ENCODE data around the gene KCNF1.
A peak's percentile ranks its signal among the peaks of the same experiment; 100 is the strongest.

Gene KCNF1, protein sequence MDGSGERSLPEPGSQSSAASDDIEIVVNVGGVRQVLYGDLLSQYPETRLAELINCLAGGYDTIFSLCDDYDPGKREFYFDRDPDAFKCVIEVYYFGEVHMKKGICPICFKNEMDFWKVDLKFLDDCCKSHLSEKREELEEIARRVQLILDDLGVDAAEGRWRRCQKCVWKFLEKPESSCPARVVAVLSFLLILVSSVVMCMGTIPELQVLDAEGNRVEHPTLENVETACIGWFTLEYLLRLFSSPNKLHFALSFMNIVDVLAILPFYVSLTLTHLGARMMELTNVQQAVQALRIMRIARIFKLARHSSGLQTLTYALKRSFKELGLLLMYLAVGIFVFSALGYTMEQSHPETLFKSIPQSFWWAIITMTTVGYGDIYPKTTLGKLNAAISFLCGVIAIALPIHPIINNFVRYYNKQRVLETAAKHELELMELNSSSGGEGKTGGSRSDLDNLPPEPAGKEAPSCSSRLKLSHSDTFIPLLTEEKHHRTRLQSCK

DNA sequence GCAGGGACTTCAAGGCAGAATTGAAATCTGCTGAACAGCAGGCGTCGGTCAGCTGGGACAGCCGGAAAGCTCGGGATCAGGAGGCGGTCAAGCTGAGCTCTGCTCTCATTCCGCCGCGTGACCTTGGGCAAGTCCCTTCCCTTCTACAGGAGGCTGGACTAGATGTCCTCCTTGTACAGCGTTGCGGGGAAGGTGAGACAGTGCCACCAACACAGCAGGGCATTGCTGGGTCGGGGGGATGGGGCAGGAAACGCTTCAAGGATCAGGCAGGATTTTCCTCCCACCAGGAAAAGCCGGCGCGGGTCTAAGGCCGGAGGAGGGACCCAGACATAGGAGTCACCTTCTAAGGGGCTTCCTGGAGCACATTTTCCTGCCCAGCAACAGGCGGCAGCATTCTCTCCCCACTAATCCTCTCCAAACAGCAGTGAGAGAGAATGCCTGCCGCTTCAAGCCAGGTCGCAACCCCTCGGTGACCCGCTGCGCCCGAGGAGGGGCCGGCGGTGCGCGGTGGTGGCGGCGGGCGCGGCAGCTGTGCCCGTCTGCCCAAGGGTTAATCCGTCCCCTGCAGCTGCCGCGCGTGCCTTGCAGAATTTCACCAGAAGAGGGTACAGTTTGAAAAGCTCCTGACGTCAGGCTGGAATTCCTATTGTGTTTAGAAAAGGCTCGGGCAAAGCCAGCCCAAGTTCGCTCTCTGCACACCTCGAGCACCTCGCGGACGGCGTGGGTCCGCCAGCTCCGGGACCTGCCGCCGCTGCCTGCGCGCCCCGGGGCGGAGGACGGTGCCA lies at the start of gene KCNF1:
KCNF1 (plus strand) TSS at position 644 of the 785 bp plus-strand sequence. CDS start 493 bp downstream, outside the sequence.
- DNase-seq: peak; percentile 69

DNA sequence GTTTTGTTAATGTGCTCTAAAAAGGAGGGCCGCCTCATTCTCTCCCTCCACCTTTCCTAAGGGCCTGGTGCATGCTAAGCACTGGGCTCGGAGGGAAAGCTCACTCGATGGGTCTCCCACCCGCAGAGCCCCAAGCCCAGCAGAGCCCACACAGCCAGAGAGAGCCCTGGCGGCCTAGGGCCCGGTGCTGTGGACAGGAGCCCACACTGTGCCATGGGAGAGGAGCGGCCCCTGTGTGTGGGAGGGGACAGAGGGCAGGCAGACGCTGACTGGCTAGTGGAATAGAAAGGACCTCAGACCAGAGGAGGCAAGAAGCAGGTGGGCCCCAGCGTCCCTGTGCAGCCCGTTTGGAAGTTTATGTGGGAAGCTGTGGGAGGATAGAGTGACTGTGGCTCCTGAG lies 49.4 kb upstream of the KCNF1 start:
- no peak for DNase-seq

DNA sequence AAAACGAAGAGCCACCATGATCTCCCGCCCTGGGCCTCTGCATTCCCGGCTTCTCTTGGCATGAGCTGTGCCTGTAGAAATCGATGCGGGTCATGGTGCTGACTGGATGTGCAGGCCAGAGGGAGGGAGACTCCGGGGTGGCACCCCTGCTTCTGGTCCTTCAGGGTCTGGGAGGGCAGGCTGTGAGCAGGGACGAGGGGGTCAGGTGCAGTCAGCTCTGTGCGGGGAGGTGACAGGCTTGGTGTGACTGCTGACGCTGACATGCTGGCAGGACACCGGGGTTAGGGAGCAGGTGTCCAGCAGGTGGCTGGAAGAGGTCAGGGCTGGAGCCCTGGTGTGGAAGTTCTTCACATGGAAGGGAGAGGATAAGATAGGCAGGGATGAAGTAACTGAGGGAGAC lies 48.7 kb upstream of the KCNF1 start:
- DNase-seq: no peak

DNA sequence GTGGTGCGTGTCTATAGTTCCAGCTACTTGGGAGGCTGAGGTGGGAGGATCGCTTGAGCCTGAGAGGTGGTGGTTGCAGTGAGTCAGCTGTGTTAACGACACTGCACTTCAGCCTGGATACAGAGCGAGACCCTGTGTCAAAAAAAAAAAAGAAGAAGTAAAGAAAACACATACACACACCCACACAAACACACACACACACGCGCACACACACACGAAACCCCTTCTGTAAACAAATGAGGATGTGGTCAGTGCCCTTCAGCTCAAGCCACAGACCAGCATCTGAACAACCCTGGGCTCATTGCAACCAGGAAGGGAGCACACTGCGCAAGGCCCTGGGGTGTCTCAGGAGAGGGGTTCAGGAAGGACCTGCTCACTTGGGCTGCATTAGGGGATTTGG lies 47.9 kb upstream of the KCNF1 start:
- DNase-seq: no peak

DNA sequence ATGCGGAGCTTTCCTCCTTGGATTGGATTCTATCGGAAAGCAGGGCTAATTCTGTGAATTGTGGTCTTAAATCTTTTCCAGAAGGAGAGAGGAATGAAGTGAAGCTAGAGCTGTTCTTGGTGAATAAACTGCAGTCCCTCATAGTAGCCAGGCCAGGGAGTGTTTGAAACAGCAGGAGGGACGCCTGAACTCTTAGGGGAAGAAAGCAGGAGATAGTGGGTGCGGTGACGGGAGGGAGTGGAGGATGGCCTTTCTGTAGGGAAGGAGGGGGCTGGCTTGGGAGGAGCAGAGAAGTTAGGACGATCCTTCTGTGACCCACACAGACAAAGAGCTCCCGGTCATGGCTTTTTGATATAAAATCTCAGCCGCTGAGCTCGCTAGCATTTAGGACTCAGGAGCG lies 47.5 kb upstream of the KCNF1 start:
- DNase-seq: no peak

DNA sequence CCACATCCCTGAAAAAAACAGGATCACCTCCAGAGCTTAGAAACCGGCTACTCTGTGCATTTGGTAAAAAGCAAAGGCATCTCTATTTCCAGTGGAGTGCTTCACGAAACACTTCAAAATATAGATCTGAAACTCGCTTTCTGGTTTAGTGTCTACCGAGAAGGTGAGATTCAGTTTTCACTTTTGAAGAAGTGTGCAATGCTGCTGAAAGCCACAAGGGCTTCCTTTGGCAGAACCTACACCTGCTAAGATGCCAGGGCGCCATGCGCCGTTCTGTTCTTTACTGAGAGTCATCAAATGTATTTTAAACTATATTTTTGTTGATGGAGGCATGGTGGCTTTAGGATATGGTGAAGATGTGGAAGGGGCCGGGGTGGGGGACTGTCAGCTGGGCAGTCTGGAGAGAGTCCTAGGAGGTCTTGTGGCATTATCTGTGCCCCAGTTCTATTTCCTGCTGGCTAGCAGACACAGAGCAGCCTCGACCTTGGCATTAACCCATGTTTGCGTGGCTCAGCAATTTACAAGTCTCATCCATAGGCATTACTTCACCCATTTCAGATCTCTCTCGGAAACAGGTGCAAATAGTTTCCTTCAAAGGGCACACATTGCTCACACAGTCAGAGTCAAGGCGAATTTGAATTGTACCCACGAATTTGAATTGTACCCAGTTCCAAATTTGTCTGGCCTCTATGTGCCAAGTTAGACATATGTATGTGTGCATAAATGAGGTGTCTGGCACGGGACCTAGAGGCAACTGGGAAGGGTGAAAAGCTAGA lies 46.7 kb upstream of the KCNF1 start:
- DNase-seq: no peak

DNA sequence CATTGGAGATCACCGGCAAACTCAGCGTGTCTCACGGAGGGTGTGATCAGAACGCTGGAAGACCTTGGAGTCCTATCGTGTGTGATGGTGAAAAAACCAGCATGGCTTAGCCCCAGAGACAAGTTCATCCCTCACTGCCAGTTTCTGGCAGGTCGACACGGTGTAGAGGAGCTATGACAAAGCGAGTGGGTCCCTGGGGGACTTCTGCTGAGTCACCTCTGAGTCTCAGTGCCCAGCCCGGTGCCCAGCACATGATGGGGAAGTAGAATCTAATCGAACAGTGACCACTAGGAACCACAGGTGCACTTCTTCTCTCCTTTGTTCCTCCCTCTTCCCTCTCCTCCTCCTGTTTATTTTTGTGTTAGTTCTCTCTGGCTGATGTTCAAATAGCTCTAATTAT lies 45.9 kb upstream of the KCNF1 start:
- no peak for DNase-seq

DNA sequence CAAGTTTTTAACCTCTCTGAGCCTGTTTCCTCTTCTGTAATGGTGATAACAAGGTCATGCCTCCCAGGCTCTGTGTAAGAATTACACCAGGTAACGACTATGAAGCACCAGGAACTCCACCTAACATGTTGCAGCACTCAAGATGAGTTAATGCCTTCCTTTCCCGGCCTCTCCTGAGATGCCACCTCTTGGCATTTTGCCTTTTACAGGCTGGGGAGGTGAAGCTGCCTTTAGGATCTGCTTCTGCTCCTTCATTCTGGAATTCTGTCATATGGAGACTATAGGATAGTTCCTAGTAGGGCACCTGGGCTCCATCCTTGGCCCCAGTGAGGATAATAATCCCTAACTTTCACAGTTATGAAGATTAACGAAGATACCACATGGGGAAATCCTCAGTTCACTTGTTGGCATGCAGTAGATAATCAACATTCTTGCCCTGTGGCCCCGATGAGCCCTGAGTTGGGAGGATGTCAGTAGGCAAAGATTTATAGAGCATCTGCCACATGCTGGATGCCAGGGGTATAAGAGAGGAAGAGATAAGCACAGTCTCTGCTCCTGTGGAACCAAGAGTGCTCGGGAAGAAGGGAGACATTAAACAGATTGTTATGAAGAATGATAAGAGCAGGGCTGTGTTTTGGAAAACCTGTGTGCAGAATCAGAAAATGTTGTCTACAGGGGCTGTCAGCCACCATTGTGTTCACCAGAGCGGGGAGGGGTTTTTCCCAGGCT lies 43.9 kb upstream of the KCNF1 start:
- no peak for DNase-seq

DNA sequence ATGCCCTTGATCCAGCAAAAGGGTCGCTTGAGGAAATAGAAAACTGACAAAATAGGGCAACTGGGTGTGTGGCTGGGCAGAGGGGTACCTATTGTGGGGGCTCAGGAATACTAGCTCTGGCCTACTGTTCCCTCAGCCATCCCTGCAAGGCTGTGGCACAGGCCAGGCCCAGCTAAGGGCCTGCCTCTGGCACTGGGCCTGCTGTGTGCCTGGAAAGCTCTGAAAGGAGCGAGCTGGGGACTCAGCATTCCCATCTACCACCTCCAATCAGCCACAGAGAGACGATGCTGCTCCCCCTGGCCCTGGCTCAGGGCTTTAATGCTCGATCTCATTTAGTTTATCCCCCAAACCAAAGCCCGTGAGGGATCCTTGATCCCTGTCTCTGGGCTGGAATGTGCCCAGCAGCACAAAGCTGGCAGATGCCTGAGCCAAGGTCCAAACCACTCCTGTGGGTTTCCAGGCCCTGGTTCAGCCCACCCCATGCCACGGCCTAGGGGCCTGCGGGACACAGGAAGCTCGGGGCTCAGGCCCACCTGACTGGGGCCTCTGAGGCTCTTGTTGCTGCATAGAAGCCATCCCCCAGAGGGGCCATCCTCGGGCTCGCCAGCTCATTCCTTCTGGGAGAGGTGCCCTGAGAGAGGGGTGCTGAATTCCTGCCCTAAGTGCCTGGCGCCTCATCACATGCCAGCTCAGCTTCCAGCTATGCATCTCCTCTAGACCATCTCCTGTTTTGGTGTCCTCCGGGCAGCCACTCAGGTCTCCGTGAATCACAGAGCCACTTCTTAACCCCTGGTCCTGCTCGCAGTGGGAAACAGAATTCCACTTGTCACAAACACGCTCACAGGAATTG lies 43.0 kb upstream of the KCNF1 start:
- DNase-seq: no peak

DNA sequence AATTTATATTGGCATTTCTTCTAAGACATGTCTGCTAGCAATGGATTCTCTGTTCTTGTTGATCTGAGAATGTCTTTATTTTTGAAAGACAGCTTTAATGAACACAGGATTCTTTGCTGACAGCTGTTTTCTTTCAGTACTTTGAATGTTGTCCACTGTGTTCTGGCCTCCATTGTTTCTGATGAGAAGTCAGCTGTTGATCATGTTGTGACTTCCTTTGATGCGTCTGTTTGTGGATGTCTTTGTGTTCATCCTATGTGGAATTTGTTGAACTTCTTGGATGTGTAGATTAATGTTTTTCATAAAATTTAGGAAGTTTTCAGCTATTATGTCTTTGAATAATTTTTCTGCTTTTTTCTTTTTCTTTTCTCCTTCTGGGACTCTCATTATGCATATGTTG lies 39.8 kb upstream of the KCNF1 start:
- no peak for DNase-seq

DNA sequence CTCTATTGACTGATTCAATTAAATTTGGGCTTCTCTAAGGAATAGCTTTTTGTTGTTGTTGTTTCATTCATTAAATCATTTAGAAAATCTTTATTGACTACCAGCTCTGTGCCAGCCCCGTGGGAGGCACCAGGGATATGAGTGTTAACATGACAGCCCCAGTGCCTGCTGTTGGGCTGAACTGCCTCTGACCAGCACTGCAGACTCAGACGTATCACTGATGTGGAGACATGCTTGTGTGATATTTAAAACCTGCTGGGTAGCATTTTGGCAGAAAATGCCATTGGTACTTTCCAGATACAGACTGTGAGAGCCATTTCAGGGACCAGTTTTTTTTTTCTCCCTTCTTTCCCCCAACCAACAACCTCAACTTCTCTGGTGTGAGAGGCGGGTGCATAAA lies 38.6 kb upstream of the KCNF1 start:
- DNase-seq: no peak

DNA sequence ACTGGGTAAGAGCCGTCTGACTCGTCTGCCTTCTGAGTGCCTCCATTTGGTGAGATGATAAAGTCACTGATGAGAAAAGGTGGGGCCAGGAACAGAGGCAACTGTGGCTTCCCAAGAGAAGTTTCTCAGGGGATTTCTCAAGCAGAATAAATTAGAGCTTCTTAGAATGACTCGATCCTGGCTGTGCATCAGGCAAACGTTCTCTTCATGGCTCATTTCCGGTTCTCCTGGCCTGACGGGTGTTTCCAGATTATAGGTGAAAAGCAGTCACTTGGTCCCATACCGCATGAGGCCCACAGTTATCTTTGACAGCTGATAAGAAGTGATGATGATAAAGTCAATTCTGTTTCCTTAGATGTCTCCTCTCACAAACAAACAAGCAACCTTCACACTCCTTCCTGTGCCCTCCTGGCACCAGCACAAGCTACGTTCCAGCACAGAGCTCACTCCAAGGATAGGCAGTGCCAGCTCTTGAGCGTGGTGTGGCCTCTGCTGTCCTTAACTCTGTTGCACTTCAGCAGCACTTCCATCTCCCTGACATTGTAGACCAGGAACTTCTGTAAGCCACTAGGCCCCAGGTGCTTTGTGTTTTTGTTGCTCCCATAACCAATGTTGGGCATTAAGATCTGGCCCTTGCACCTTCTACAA lies 37.8 kb upstream of the KCNF1 start:
- DNase-seq: no peak

DNA sequence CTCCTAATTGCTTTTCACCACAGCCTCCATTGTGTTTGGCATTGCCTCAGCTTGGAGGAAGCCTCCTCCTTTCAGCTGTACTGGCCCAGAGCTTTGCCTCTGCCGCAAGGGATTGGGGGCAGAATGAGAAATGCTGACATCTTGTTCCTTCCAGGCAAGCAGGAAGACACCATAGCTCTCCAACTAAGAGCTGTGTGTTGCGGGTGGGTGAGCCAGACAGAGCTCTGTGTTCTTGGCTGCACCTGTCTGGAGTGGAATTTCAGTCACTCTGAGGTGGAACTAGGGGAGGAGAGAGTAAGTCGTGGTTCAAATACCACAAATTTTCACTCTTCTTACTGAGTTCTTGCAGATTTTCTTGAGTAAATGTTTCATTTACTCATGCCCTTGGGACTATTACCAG lies 36.6 kb upstream of the KCNF1 start:
- no peak for DNase-seq

DNA sequence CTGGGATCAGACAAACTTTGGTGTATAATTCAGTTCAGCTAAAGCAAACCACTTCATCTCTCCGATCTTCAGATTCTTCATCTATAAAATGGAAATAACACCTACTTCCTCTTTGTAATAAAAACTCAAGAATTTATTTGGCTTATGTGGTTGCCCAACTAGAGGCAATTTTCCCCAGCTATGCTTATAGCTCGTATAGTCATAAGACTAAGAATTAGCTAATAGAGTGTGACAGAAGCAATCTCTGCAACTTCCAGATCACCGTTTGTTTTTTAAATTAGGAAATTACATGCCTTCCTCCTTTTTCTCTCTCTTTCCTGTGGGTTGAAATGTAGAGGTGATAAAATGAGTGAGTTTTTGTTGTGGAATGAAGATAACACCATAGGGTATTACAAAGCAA lies 35.3 kb upstream of the KCNF1 start:
- no peak for DNase-seq

DNA sequence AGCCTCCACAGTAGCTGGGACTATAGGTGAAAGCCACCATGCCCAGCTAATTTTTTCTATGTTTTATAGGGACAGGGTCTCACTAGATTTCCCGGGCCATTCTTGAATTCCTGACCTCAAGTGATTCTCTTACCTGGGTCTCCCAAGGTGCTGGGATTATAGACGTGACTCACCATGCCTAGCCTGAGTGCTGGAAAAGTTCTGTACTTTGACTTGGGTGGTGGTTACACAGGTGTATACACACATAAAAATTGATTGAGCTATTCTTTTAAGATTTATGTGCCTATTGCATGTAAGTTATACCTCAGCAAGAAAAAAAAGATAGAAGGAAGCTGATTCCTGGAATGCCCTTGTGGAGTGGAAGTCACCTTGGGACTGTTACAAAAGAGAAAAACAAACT lies 34.8 kb upstream of the KCNF1 start:
- DNase-seq: no peak

DNA sequence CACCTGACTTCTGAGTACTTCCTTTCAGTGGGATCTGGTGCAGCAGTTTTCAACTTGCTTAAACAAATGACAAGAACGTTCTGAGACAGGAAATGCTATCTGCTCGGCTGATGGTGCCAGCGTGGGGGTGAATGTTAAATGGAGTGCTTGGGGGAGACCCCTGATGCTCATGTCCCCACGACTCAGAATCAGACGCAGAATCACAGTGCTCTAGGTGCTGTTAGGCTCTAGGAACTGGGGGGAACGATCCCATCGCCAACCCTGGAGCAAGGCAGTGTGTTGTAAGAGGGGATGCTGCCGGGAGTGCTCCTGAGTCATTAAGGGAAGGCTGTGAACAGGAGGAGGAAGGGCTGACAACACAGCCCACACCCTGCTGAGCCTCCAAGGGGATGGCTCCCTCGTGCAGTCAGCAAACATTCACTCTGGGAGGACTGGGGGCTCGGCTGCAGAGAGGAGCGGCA lies 34.1 kb upstream of the KCNF1 start:
- no peak for DNase-seq

DNA sequence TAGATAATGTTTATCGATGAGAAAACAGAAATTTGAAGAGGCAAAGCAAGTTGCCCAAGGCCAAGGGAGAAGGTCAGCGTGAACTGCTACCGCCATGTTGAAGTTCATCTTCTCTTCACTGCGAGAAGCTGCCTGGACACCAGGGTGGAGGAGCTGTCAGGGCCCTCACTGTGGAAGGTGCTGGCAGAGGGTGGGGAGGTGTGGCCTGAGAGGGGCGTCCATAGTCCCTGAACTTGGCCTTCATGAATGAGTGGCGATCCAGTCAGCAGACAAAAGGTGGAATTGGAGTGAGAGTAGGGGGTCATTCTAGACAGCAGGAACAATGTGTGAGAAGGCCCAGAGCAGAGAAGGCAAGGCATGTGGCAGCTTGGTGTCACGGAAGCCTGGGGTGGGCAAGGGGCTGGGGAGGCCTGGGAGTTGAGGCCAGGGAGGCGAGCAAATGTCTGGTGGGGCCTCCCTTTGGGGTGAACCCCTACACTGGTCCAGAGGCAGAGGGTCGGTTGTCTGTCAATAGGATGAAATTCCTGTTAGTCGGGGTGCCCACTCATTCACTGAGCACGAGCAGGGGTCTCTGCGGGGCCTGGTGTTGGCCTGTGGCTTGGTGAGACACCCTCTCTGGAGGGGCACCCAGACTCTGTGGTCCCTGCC lies 33.3 kb upstream of the KCNF1 start:
- DNase-seq: no peak

DNA sequence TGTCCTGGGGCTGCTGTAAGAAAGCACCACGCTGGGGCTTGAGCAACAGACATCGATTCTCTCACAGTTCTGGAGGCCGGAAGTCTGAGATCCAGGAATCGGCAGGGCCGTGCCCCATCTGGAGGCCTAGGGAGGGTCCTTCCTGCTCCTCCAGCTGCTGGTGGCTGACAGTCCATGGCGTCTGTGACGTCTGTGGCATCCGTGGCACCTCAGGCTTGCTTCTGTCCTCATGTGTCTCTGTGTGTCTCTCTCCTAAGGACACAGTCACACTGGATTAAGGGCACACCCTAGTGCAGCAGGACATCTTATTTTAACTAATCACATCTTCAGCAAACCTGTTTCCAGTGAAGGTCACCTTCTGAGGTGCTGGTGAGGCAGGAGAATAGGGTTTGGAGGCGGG lies 32.6 kb upstream of the KCNF1 start:
- no peak for DNase-seq

DNA sequence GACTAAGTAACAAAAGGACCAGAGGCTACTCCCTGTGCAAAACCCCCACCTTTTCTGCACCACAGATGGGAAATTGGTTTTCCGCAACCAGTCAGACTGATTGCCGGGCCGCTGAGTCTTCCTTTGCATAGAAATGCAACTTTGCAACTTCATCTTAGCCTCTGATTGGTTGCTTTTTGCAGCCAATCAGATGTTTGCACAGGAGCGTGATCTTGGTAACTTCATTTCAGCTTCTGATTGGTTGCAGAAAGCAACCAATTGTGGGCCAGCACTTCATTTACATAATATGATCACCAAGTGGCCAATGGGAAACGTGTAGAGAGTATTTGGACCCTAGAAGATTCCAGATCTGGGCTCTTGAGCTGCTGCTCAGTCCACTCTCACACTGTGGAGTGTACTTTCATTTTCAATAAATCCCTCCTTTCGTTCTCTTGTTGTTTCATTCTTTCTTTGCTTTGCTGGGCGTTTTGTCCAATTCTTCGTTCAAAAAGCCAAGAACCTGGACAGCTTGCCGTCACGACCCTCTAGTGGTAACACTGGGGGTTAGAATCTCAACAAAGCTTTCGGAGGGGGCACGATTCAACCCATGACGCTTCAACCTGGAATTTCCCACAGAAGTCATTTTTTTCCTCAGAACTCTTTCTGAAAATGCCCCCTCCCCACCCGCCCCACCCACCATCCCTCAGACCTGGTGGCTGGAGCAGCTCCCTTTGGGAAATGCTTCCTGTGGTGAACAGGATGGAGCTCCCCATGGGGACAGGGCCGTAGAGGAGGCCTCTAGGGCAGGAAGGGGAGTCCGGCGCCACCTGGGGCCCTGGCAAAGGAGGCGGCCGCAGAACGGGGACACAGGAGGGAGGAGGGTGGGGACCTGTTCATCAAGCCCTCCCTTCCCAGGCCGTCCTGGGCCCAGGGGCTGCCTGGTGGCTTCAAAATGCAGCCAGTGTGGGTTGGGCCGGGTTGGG lies 31.8 kb upstream of the KCNF1 start:
- no peak for DNase-seq
